Brain microvascular endothelial cell (primary cell): ENCODE results near the gene DNPH1.

Source experiments
- DNase-seq: peaks from one replicate; pipeline ENCODE4 v3.0.0-alpha.2; 2020
- H3K27ac ChIP-seq: fragments of 250-450 bp; sonication (Bioruptor Pico); 2 replicates; pipeline ENCODE4 v1.5.1; 2020; ENCODE audit warnings: mild to moderate bottlenecking, moderate library complexity
- H3K27me3 ChIP-seq: fragments of 250-450 bp; sonication (Bioruptor Pico); replicated peaks from 2 replicates; pipeline ENCODE4 v1.5.1; 2020; ENCODE audit warnings: mild to moderate bottlenecking
- H3K36me3 ChIP-seq: fragments of 250-450 bp; sonication (Bioruptor Pico); replicated peaks from 2 replicates; pipeline ENCODE4 v1.5.1; 2020; ENCODE audit warnings: mild to moderate bottlenecking
- H3K4me3 ChIP-seq: 2 replicates; pipeline ENCODE4 v1.5.1; 2011; ENCODE audit warnings: low read depth, mild to moderate bottlenecking, control low read depth, low read length, moderate library complexity
- CTCF ChIP-seq: IDR thresholded peaks from 2 replicates; pipeline ENCODE4 v1.5.1; 2011; ENCODE audit warnings: low read depth, mild to moderate bottlenecking, moderate library complexity, low read length, control low read depth, inconsistent platforms; ENCODE audit errors: missing control alignments
- in situ Hi-C: cut with HindIII; loops from 2 replicates; pipeline ENCODE4 v1.10.0; 2017; ENCODE audit warnings: low sequenced_read_pairs, low pct_ligation_motif_present

DNPH1 gene

DNA sequence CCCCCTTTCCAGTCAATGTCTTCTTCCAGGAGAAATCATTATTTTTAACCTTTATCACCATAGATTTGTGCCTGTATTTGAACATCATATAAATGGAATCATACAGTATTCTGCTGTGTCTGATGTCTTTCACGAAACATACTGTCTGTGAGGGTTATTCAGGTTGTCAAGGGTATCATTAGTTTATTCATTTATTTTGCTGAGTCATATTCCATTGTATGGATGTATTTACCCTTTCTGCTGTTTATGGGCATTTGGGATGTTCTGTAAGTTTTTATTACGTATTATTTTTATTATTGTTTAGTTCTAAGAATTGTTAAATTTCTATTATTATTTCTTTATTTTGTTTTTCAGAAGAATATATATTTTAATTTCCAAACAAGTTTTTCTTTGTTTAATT is 22.0 kb downstream of the DNPH1 start:
- TF ChIP-seq CTCF: no peak
- in situ Hi-C loops: no loop called here
- Histone ChIP-seq H3K27ac (no peak overlapping the region), H3K27me3 (no peaks in the 10 kb centered on the region), H3K36me3 (no peaks in the 10 kb centered on the region), H3K4me3 (no peak overlapping the region)
- DNase-seq: no peak

DNA sequence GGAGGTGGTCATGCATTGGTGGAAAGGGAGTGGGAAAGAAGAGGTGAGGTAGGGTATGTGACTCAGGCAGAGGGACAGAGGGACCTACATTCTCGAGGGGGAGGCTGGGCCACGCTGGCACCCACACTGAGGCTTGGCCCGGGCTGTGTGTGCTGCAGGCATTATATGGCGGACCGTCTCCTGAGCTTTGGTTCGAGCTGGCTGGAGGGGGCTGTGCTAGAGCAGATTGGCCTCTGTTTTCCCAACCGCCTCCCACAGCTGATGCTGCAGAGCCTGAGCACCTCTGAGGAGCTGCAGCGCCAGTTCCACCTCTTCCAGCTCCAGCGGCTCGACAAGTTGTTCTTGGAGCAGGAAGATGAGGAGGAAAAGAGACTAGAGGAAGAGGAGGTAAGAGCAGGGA is 23.4 kb downstream of the DNPH1 start:
- in situ Hi-C loops: no loop called here
- peaks cover 1% of the 10 kb centered on the region for H3K36me3 ChIP-seq
- no peak overlapping the region for H3K4me3 ChIP-seq
- H3K27me3 ChIP-seq: no peaks in the 10 kb centered on the region
- no peak overlapping the region for H3K27ac ChIP-seq
- no peak for TF ChIP-seq CTCF
- DNase-seq: no peak

GRCh38 chr6:43204271-43205105 is 24.8 kb downstream of the DNPH1 start:
- no peak overlapping the region for H3K27ac ChIP-seq
- no peak for DNase-seq
- no peak overlapping the region for H3K4me3 ChIP-seq
- peaks cover 10% of the 10 kb centered on the region for H3K36me3 ChIP-seq
- no peak for TF ChIP-seq CTCF
- in situ Hi-C loops: no loop called here
- no peaks in the 10 kb centered on the region for H3K27me3 ChIP-seq

GRCh38 chr6:43203718-43204095 is 25.6 kb downstream of the DNPH1 start:
- no peak overlapping the region for H3K27ac ChIP-seq
- no peak for TF ChIP-seq CTCF

GRCh38 chr6:43203029-43203717 is 26.1 kb downstream of the DNPH1 start:
- Histone ChIP-seq H3K27ac (no peak overlapping the region), H3K36me3 (peaks cover 10% of the 10 kb centered on the region), H3K27me3 (no peaks in the 10 kb centered on the region), H3K4me3 (no peak overlapping the region)
- no peak for TF ChIP-seq CTCF
- no peak for DNase-seq
- in situ Hi-C loops: no loop called here

More at GRCh38 chr6:43203718-43204095, 25.6 kb downstream of the DNPH1 start:
- Histone ChIP-seq H3K36me3 (peaks cover 10% of the 10 kb centered on the region), H3K4me3 (no peak overlapping the region), H3K27me3 (no peaks in the 10 kb centered on the region)
- in situ Hi-C loops: no loop called here
- no peak for DNase-seq
